ENCODE results near the gene DGCR2. TPM values are rescaled to one million over a fixed set of nuclear protein-coding genes. Genes with fewer than 3 reads are reported as not detected.

Gene DGCR2
- total and polyA plus RNA-seq, 2 of the 8 experiments (the other 6 are each of a cell fraction or from before 2014, with no cell fraction given) = 42.3 to 62.2 TPM

DNA sequence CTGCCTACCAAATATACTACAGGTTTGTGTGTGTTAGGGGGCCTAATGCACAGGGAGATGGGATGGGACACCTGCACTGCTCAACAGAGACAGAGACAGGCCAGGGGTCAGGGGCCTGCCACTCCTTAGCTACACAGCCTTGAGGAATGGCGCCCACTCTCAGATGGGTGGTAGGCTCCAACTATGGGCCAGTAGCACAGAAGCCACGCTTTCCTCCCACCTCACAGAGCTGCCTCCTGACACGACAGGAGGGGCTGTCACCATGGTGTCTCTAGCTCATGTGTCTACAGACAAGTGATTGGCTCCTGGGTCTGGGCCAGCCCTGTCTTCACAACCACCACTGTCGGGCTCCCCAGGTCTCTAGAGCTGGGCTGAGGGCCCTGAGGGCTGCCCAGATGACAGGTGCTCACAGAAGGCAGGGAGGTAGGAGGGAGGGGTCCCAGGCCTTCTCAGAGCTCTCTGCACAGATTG lies 81.8 kb downstream of the DGCR2 start:
- DNase-seq (ENCODE audit: low read depth in 1 of 2, low spot score in 2 of 2) = no peak
- Histone ChIP-seq H3K79me1 (ENCODE audit: low read depth, low read length) (no peaks in the 10 kb centered on the region; the same call in 1 of the 2 replicates), H3K56ac (replicated peaks; ENCODE audit: insufficient read length, low read depth, low read length) (no peak overlapping the region), H3K36me3 (ENCODE audit: control insufficient read depth in 2 of 4, insufficient read depth in 4 of 4, low read length in 3 of 4) (peaks cover 0 to 27% (median 16%) of the 10 kb centered on the region in 4 experiments; a peak in 6 of 8 replicates), H3K4me2 (ENCODE audit: insufficient read depth in 1 of 2, low read depth in 2 of 2, low read length in 2 of 2) (no peak overlapping the region), H3K27me3 (replicated peaks in 1 of 4; ENCODE audit: control insufficient read depth in 3 of 4, extremely low read depth in 1 of 4, insufficient read depth in 3 of 4, low read length in 3 of 4) (no peaks in the 10 kb centered on the region), H3K4me3 (ENCODE audit: extremely low read depth in 1 of 4, insufficient read depth in 2 of 4, low read depth in 3 of 4, low read length in 4 of 4) (no peak overlapping the region), H2BK20ac (ENCODE audit: low read length) (no peak overlapping the region), H2AFZ (ENCODE audit: low read length) (no peak overlapping the region), H2BK12ac (ENCODE audit: low read depth, low read length) (no peak overlapping the region), H3K14ac (ENCODE audit: insufficient read length) (no peak overlapping the region), H3K4me1 (replicated peaks in 1 of 4; ENCODE audit: control insufficient read depth in 3 of 4, insufficient read depth in 4 of 4, low read length in 3 of 4) (no peaks in the 10 kb centered on the region; a peak in 1 of 7 replicates), H2BK15ac (ENCODE audit: low read length) (no peak overlapping the region), H4K20me1 (replicated peaks in 1 of 2; ENCODE audit: control insufficient read depth in 1 of 2, insufficient read depth in 2 of 2, low read length in 2 of 2) (peaks cover 0 to 30% of the 10 kb centered on the region in 2 experiments), H3K9ac (replicated peaks in 1 of 4; ENCODE audit: extremely low read depth in 1 of 4, low read depth in 3 of 4, low read length in 3 of 4) (no peak overlapping the region), H3K27ac (ENCODE audit: low read depth, low read length) (no peak overlapping the region), H4K5ac (ENCODE audit: insufficient read length, low read depth, low read length) (no peak overlapping the region), H2BK5ac (ENCODE audit: low read depth, low read length) (no peak overlapping the region), H3K23ac (ENCODE audit: insufficient read length) (no peak overlapping the region), H3K18ac (ENCODE audit: extremely low read depth, low read length) (no peak overlapping the region), H3K9me3 (ENCODE audit: insufficient read depth in 2 of 2, low read depth in 1 of 2, low read length in 1 of 2) (no peaks in the 10 kb centered on the region), H2BK120ac (replicated peaks; ENCODE audit: low read depth, low read length) (no peak overlapping the region), H4K91ac (replicated peaks; ENCODE audit: insufficient read length, low read length) (no peak overlapping the region), H4K8ac (ENCODE audit: extremely low read depth, insufficient read depth, low read length) (no peak overlapping the region), H2AK5ac (ENCODE audit: low read depth, low read length) (no peak overlapping the region), H3K23me2 (ENCODE audit: low read depth, low read length) (no peaks in the 10 kb centered on the region), H3K4ac (replicated peaks; ENCODE audit: insufficient read length, low read depth, low read length) (no peak overlapping the region), H3K79me2 (ENCODE audit: control insufficient read depth in 1 of 2, insufficient read depth in 2 of 2, low read length in 2 of 2) (no peaks in the 10 kb centered on the region)
- WGBS, 2 experiments (ENCODE audit: extremely low coverage in 1 of 2, insufficient coverage in 1 of 2, insufficient read length in 1 of 2, insufficient replicate concordance in 2 of 2, low coverage in 1 of 2, low lambda C conversion rate in 2 of 2, missing lambda C conversion rate in 1 of 2) = 89% methylated on average over 4 of the region's 4 CpGs; no CpG with 5 or more reads in 1 of the 2 experiments
- ChIA-PET POLR2A (ENCODE audit: partially characterized antibody) (no interaction called here), CTCF (ENCODE audit: partially characterized antibody) (interaction anchor here (0.9 to 4.7 kb wide), 4 partner anchors 25 to 73 kb away, joined by 3 to 14 read pairs (median 4); no protein-coding TSS in a partner anchor)
- FAIRE-seq = no peak
- TF ChIP-seq CBX5 (IDR thresholded peaks at IDR 0.05; ENCODE audit: low read depth, low read length) (no peak), NRF1 (IDR thresholded peaks at IDR 0.05; ENCODE audit: low read depth, low read length) (no peak), GTF2F1 (IDR thresholded peaks at IDR 0.05; ENCODE audit: borderline replicate concordance, low read depth, low read length) (no peak), EZH2 (IDR thresholded peaks at IDR 0.05; ENCODE audit: low read depth, low read length, severe bottlenecking) (no peak), SP1 (IDR thresholded peaks at IDR 0.05; ENCODE audit: low read depth, low read length) (no peak), TEAD4 (IDR thresholded peaks at IDR 0.05; ENCODE audit: low read depth, low read length) (no peak), TCF12 (IDR thresholded peaks at IDR 0.05; ENCODE audit: low read depth, low read length) (no peak), BCL11A (IDR thresholded peaks at IDR 0.05; ENCODE audit: low read depth in 2 of 2, low read length in 2 of 2) (no peak), RXRA (IDR thresholded peaks at IDR 0.05; ENCODE audit: insufficient read depth, low read depth, low read length) (no peak), CEBPB (IDR thresholded peaks at IDR 0.05; ENCODE audit: low read depth, low read length) (no peak), RAD21 (IDR thresholded peaks at IDR 0.05 in 1 of 2, conservative IDR thresholded peaks at IDR 0.05 in 1 of 2; ENCODE audit: low read depth in 2 of 2, low read length in 2 of 2) (no peak), BRCA1 (IDR thresholded peaks at IDR 0.05; ENCODE audit: low read depth, low read length) (no peak), ZNF274 (IDR thresholded peaks at IDR 0.05; ENCODE audit: borderline replicate concordance, extremely low read depth, low read length) (no peak)
- TF ChIP-seq, protein P1, sequence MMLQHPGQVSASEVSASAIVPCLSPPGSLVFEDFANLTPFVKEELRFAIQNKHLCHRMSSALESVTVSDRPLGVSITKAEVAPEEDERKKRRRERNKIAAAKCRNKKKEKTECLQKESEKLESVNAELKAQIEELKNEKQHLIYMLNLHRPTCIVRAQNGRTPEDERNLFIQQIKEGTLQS (IDR thresholded peaks at IDR 0.05; ENCODE audit: insufficient read depth, low read depth, low read length) = no peak

All from H1 (cell line).